ENCODE measurements around the gene SLX4IP.
"Not testable (repeated sequence)": the region's sequence is repeated elsewhere in the genome, so short reads cannot be mapped to it uniquely, and the experiment has no call there.

SLX4IP gene

GRCh38 chr20:10603971-10604864, 169.1 kb downstream of the SLX4IP start:
- peak; percentile 34 for DNase-seq (ENCODE audit: low spot score)

- DNase-seq (ENCODE audit: low spot score): no peak
Measured at GRCh38 chr20:10604865-10605440, 169.8 kb downstream of the SLX4IP start.

- no peak for DNase-seq (ENCODE audit: low spot score)
Measured at GRCh38 chr20:10605547-10606195, 170.6 kb downstream of the SLX4IP start.

- DNase-seq (ENCODE audit: low spot score): no peak
Measured at GRCh38 chr20:10609276-10609675, 174.2 kb downstream of the SLX4IP start.

- DNase-seq (ENCODE audit: low spot score): no peak
Measured at GRCh38 chr20:10609770-10610169, 174.7 kb downstream of the SLX4IP start.

GRCh38 chr20:10610251-10610650, 175.1 kb downstream of the SLX4IP start:
- DNase-seq (ENCODE audit: low spot score): no peak

- no peak for DNase-seq (ENCODE audit: low spot score)
Measured at GRCh38 chr20:10611357-10611756, 176.3 kb downstream of the SLX4IP start.

GRCh38 chr20:10613426-10613825, 178.3 kb downstream of the SLX4IP start:
- DNase-seq (ENCODE audit: low spot score): not testable (repeated sequence)

GRCh38 chr20:10613911-10614310, 178.8 kb downstream of the SLX4IP start:
- DNase-seq (ENCODE audit: low spot score): no peak

GRCh38 chr20:10616212-10616611, 181.1 kb downstream of the SLX4IP start:
- no peak for DNase-seq (ENCODE audit: low spot score)

GRCh38 chr20:10617549-10618133, 182.5 kb downstream of the SLX4IP start:
- DNase-seq (ENCODE audit: low spot score): not testable (repeated sequence)

GRCh38 chr20:10618611-10619245, 183.6 kb downstream of the SLX4IP start:
- no peak for DNase-seq (ENCODE audit: low spot score)

GRCh38 chr20:10619427-10619826, 184.3 kb downstream of the SLX4IP start:
- peak; percentile 66 for DNase-seq (ENCODE audit: low spot score)

GRCh38 chr20:10621149-10621548, 186.0 kb downstream of the SLX4IP start:
- DNase-seq (ENCODE audit: low spot score): no peak

- no peak for DNase-seq (ENCODE audit: low spot score)
Measured at GRCh38 chr20:10622657-10623418, 187.7 kb downstream of the SLX4IP start.

GRCh38 chr20:10625641-10626040, 190.5 kb downstream of the SLX4IP start:
- no peak for DNase-seq (ENCODE audit: low spot score)

GRCh38 chr20:10626896-10627295, 191.8 kb downstream of the SLX4IP start:
- DNase-seq (ENCODE audit: low spot score): no peak

GRCh38 chr20:10629946-10630650, 195.0 kb downstream of the SLX4IP start:
- no peak for DNase-seq (ENCODE audit: low spot score)

GRCh38 chr20:10631126-10631525, 196.0 kb downstream of the SLX4IP start:
- no peak for DNase-seq (ENCODE audit: low spot score)

GRCh38 chr20:10632721-10633509, 197.8 kb downstream of the SLX4IP start:
- DNase-seq (ENCODE audit: low spot score): no peak
